Smooth muscle cell (in vitro differentiated cells): ENCODE data around the gene TASP1. TPM values are rescaled to one million over a fixed set of nuclear protein-coding genes. Genes with fewer than 3 reads are reported as not detected.
"Not testable (repeated sequence)": the region's sequence is repeated elsewhere in the genome, so short reads cannot be mapped to it uniquely, and the experiment has no call there.

Experiments
- DNase-seq: peaks from one replicate; lab custom pipeline; 2025; ENCODE audit not compliant: unreplicated experiment; lab: John Stamatoyannopoulos, UW
- H2AFZ ChIP-seq: fragments of 200-600 bp; sonication (generic); 2 replicates; pipeline ENCODE4 v1.6.0; 2016; ENCODE audit warnings: antibody characterized with exemption, low read depth, mild to moderate bottlenecking
- H3F3A ChIP-seq: fragments of 200-600 bp; sonication (generic); 2 replicates; pipeline ENCODE4 v1.6.0; 2017; ENCODE audit warnings: antibody characterized with exemption, low read depth
- H3K27ac ChIP-seq: fragments of 200-600 bp; sonication (generic); 2 replicates; pipeline ENCODE4 v1.5.1; 2016; ENCODE audit warnings: low read depth, mild to moderate bottlenecking
- H3K27me3 ChIP-seq: fragments of 200-600 bp; sonication (generic); 2 replicates; pipeline ENCODE4 v1.6.1; 2016; ENCODE audit warnings: low read depth, mild to moderate bottlenecking
- H3K36me3 ChIP-seq: fragments of 200-600 bp; sonication (generic); 2 replicates; pipeline ENCODE4 v1.5.1; 2016; ENCODE audit warnings: low read depth
- H3K4me1 ChIP-seq: fragments of 200-600 bp; sonication (generic); 2 replicates; pipeline ENCODE4 v1.5.1; 2016; ENCODE audit warnings: low read depth
- H3K4me2 ChIP-seq: fragments of 200-600 bp; sonication (generic); 2 replicates; pipeline ENCODE4 v1.6.0; 2016; ENCODE audit warnings: mild to moderate bottlenecking
- H3K4me3 ChIP-seq: fragments of 200-600 bp; sonication (generic); 2 replicates; pipeline ENCODE4 v1.5.1; 2016; ENCODE audit warnings: mild to moderate bottlenecking
- H3K79me2 ChIP-seq: fragments of 200-600 bp; sonication (generic); 2 replicates; pipeline ENCODE4 v1.6.0; 2016; ENCODE audit warnings: low read depth, mild to moderate bottlenecking
- H3K9ac ChIP-seq: fragments of 200-600 bp; sonication (generic); 2 replicates; pipeline ENCODE4 v1.6.0; 2016; ENCODE audit warnings: low read depth
- H3K9me3 ChIP-seq: fragments of 200-600 bp; sonication (generic); replicated peaks from 2 replicates; pipeline ENCODE4 v1.5.1; 2016; ENCODE audit warnings: low read depth
- H4K20me1 ChIP-seq: fragments of 200-600 bp; sonication (generic); 2 replicates; pipeline ENCODE4 v1.6.0; 2016; ENCODE audit warnings: low read depth
- CTCF ChIP-seq: fragments of 200-600 bp; sonication (generic); IDR thresholded peaks from 2 replicates; pipeline ENCODE4 v1.5.1; 2017; ENCODE audit warnings: borderline replicate concordance, mild to moderate bottlenecking, antibody characterized with exemption; ENCODE audit not compliant: insufficient read depth, poor library complexity, severe bottlenecking
- WGBS: methylation state at CpG from one replicate; pipeline ENCODE4 v1.1.7; 2016; ENCODE audit warnings: low lambda C conversion rate; 5-methylcytosine and 5-hydroxymethylcytosine counted together
- polyA plus RNA-seq: library from polyadenylated mRNA; unstranded; fragments of >200 nt; fragmentation: Nextera tagmentation; extraction: Ambion mirVana; gene quantifications from 2 replicates; pipeline ENCODE4 v1.2.1, GENCODE V29; 2016
- total RNA-seq: library from RNA; depleted of rRNA; stranded (reverse); fragments of >200 nt; gene quantifications from 2 replicates; pipeline ENCODE4 v1.2.3, GENCODE V29; 2014

TASP1 gene
- total and polyA plus RNA-seq, 2 experiments from 2014 or later: 6.4 to 17.5 TPM

- H3K4me1 ChIP-seq: no peaks in the 10 kb centered on the region
- no peak overlapping the region for H3K4me3 ChIP-seq
- H3K27ac ChIP-seq: no peak overlapping the region
- H3K79me2 ChIP-seq: no peaks in the 10 kb centered on the region
- DNase-seq: no peak
- H4K20me1 ChIP-seq: no peaks in the 10 kb centered on the region
- no peak for TF ChIP-seq CTCF
- H3K9me3 ChIP-seq: no peaks in the 10 kb centered on the region
- no peak overlapping the region for H3K9ac ChIP-seq
- no peaks in the 10 kb centered on the region for H3K27me3 ChIP-seq
- peaks cover 13% of the 10 kb centered on the region for H3K36me3 ChIP-seq
- WGBS: 94% methylated on average over 3 of the region's 3 CpGs
- no peak overlapping the region for H2AFZ ChIP-seq
- H3K4me2 ChIP-seq: no peak overlapping the region
- H3F3A ChIP-seq: no peaks in the 10 kb centered on the region
Measured at GRCh38 chr20:13485576-13485975, 153.2 kb downstream of the TASP1 start.

GRCh38 chr20:13485019-13485418 is 153.7 kb downstream of the TASP1 start:
- peaks cover 13% of the 10 kb centered on the region for H3K36me3 ChIP-seq
- H3K4me1 ChIP-seq, DNase-seq, H3K9me3 ChIP-seq, H3K4me3 ChIP-seq, H3K9ac ChIP-seq, H4K20me1 ChIP-seq, H3K4me2 ChIP-seq, H3K27ac ChIP-seq, H2AFZ ChIP-seq, H3F3A ChIP-seq, H3K79me2 ChIP-seq, H3K27me3 ChIP-seq: not testable (repeated sequence)
- 100% methylated on average over 1 of the region's 1 CpG for WGBS

- H3K9me3 ChIP-seq, H3K4me2 ChIP-seq, H2AFZ ChIP-seq, H3K27me3 ChIP-seq, H3K4me3 ChIP-seq, DNase-seq, H4K20me1 ChIP-seq, H3K9ac ChIP-seq, H3F3A ChIP-seq, H3K27ac ChIP-seq, H3K79me2 ChIP-seq, H3K4me1 ChIP-seq: not testable (repeated sequence)
- WGBS: 92% methylated on average over 1 of the region's 1 CpG
- peaks cover 13% of the 10 kb centered on the region for H3K36me3 ChIP-seq
Measured at GRCh38 chr20:13483472-13483871, 155.3 kb downstream of the TASP1 start.

GRCh38 chr20:13478366-13478765 is 160.4 kb downstream of the TASP1 start:
- H3K4me2 ChIP-seq: no peak overlapping the region
- 76% methylated on average over 2 of the region's 2 CpGs for WGBS

More at GRCh38 chr20:13478366-13478765, 160.4 kb downstream of the TASP1 start:
- no peaks in the 10 kb centered on the region for H3K4me1 ChIP-seq
- H3K9ac ChIP-seq: no peak overlapping the region
- H3K79me2 ChIP-seq: no peaks in the 10 kb centered on the region
- H3K4me3 ChIP-seq: no peak overlapping the region
- no peak overlapping the region for H2AFZ ChIP-seq
- no peaks in the 10 kb centered on the region for H3K27me3 ChIP-seq
- no peaks in the 10 kb centered on the region for H4K20me1 ChIP-seq
- H3K9me3 ChIP-seq: no peaks in the 10 kb centered on the region
- no peak overlapping the region for H3K27ac ChIP-seq
- DNase-seq: no peak
- no peak for TF ChIP-seq CTCF
- H3F3A ChIP-seq: no peaks in the 10 kb centered on the region
- peaks cover 13% of the 10 kb centered on the region for H3K36me3 ChIP-seq
